Measurements from ENCODE around the gene SMPD3. TPM values are rescaled to one million over a fixed set of nuclear protein-coding genes. Genes with fewer than 3 reads are reported as not detected.

Gene SMPD3
- total and polyA plus RNA-seq, 2 of the 4 experiments (the other 2 are of a cell fraction): not detected

GRCh38 chr16:68446681-68447652 lies 1.3 kb downstream of the SMPD3 start:
- no peak overlapping the region for H3K27ac ChIP-seq (ENCODE audit: insufficient read depth, low read length)
- no peak overlapping the region for H2BK5ac ChIP-seq (ENCODE audit: low read depth, low read length, poor library complexity, severe bottlenecking)
- no peak for TF ChIP-seq USF2 (IDR thresholded peaks at IDR 0.05; ENCODE audit: low read depth, low read length)
- no peak for TF ChIP-seq ELK1 (IDR thresholded peaks at IDR 0.05; ENCODE audit: borderline replicate concordance, low read depth, low read length)
- TF ChIP-seq MXI1 (IDR thresholded peaks at IDR 0.05; ENCODE audit: borderline replicate concordance, low read depth, low read length): no peak
- no peak for TF ChIP-seq BHLHE40 (IDR thresholded peaks at IDR 0.05; ENCODE audit: low read depth, low read length)
- no peak for TF ChIP-seq RCOR1 (IDR thresholded peaks at IDR 0.05; ENCODE audit: insufficient replicate concordance, low read length)
- TF ChIP-seq RAD21 (IDR thresholded peaks at IDR 0.05; ENCODE audit: low read length): no peak
- TF ChIP-seq MAFK (IDR thresholded peaks at IDR 0.05; ENCODE audit: low read depth, low read length): no peak
- no peak for TF ChIP-seq RFX5 (IDR thresholded peaks at IDR 0.05; ENCODE audit: low read depth, low read length)
- TF ChIP-seq CTCF (conservative IDR thresholded peaks at IDR 0.05; ENCODE audit: low read depth, low read length): no peak
- TF ChIP-seq SMC3 (IDR thresholded peaks at IDR 0.05; ENCODE audit: low read depth, low read length): no peak
- no peak for TF ChIP-seq NFE2L2 (IDR thresholded peaks at IDR 0.05; ENCODE audit: low read depth, low read length)
- no peak for TF ChIP-seq POLR2A (IDR thresholded peaks at IDR 0.05; ENCODE audit: low read depth, low read length)
- TF ChIP-seq FOS (IDR thresholded peaks at IDR 0.05; ENCODE audit: low read depth, low read length): no peak
- no peak for TF ChIP-seq CHD1 (IDR thresholded peaks at IDR 0.05; ENCODE audit: low read depth, low read length)

More at GRCh38 chr16:68446681-68447652, 1.3 kb downstream of the SMPD3 start:
- Histone ChIP-seq H3K4ac (ENCODE audit: low read depth, low read length) (no peak overlapping the region), H3K4me3 (ENCODE audit: insufficient read depth, low read depth, low read length) (no peak overlapping the region), H3K9me1 (ENCODE audit: insufficient read depth, low read length) (peaks cover 2% of the 10 kb centered on the region; the same call in 1 of the 2 replicates), H3K4me2 (ENCODE audit: low read depth, low read length) (no peak overlapping the region), H2AK5ac (ENCODE audit: low read depth, low read length) (no peak overlapping the region), H4K8ac (ENCODE audit: low read depth in 2 of 2, low read length in 2 of 2) (no peak overlapping the region), H3K36me3 (ENCODE audit: control insufficient read depth, insufficient read depth, low read length) (no peaks in the 10 kb centered on the region), H3K79me1 (ENCODE audit: low read depth in 1 of 2, low read length in 2 of 2) (no peaks in the 10 kb centered on the region), H3K18ac (ENCODE audit: low read depth, low read length) (no peak overlapping the region), H2AK9ac (replicated peaks; ENCODE audit: low read depth, low read length, poor library complexity) (no peak overlapping the region), H3K23ac (ENCODE audit: low read depth, low read length) (no peak overlapping the region), H3K56ac (ENCODE audit: extremely low read depth, insufficient read depth, low read length) (no peak overlapping the region), H4K91ac (ENCODE audit: insufficient read depth, low read depth, low read length) (no peak overlapping the region), H3K9ac (ENCODE audit: low read depth, low read length) (no peak overlapping the region), H3K27me3 (ENCODE audit: control insufficient read depth, insufficient read depth, low read length) (peaks cover 14% of the 10 kb centered on the region), H3K9me3 (ENCODE audit: control insufficient read depth, insufficient read depth, low read length) (no peaks in the 10 kb centered on the region), H2BK15ac (ENCODE audit: low read depth, low read length) (no peak overlapping the region), H3K4me1 (ENCODE audit: control insufficient read depth, insufficient read depth, low read length) (peaks cover 7% of the 10 kb centered on the region), H2BK120ac (ENCODE audit: low read depth, low read length) (no peak overlapping the region), H2AFZ (replicated peaks; ENCODE audit: low read length, poor library complexity) (no peak overlapping the region), H3K14ac (replicated peaks; ENCODE audit: low read depth, low read length) (no peak overlapping the region), H4K5ac (ENCODE audit: low read depth, low read length) (no peak overlapping the region), H4K20me1 (ENCODE audit: insufficient read depth, low read length) (no peaks in the 10 kb centered on the region), H2BK20ac (ENCODE audit: low read depth, low read length) (no peak overlapping the region)
- dilution Hi-C loops (cut with HindIII; ENCODE audit: low sequenced_read_pairs, unreplicated experiment): no loop called here
- DNase-seq (no peak), ATAC-seq (ENCODE audit: low read depth) (no peak)
- POLR2A ChIA-PET (ENCODE audit: unreplicated experiment): no interaction called here
- no TSS peak for BruUV-seq (replicated peaks)
- in situ Hi-C loops (cut with MboI; ENCODE audit: low sequenced_read_pairs): no loop called here
- intact Hi-C loops (cut with micrococcal nuclease): no loop called here
- CTCF ChIA-PET: interaction anchor here (0.8 kb wide), 1 partner anchor 66 kb away, joined by 3 read pairs; no protein-coding TSS in a partner anchor
- 17% methylated on average over 7 of the region's 73 CpGs; no CpG with 5 or more reads in 1 of the 2 experiments for WGBS, 2 experiments (ENCODE audit: extremely low coverage in 2 of 2, insufficient read length in 1 of 2)

Data from IMR-90 (cell line).